A673 (cell line): ENCODE results near the gene NAT8L. TPM values are rescaled to one million over a fixed set of nuclear protein-coding genes. Genes with fewer than 3 reads are reported as not detected.

ENCODE experiments used
- BruUV-seq: library from RNA; stranded (reverse); fragments of 400-500 nt; replicated peaks from 2 replicates; lab custom pipeline; 2021; lab: Mats Ljungman, UMichigan
- CTCF ChIA-PET: fragments of 300-600 bp; sonication (Branson Sonifier 250); formaldehyde crosslinking; loops from one replicate; lab custom pipeline; 2022; ENCODE audit warnings: antibody characterized with exemption; lab: Charles Lee
- POLR2A ChIA-PET: fragments of 300-600 bp; sonication (Branson Sonifier 250); formaldehyde crosslinking; loops from one replicate; lab custom pipeline; 2022; ENCODE audit warnings: antibody characterized with exemption; ENCODE audit not compliant: low non-redundant PET; lab: Charles Lee
- DNase-seq: peaks from one replicate; pipeline ENCODE4 v3.0.0-alpha.2; 2015; ENCODE audit warnings: low spot score
- H3K27ac ChIP-seq: fragments of 200-600 bp; sonication (generic); 2 replicates; pipeline ENCODE4 v1.5.1; 2016; ENCODE audit warnings: mixed run types, low read depth, mild to moderate bottlenecking, mixed read lengths, antibody characterized with exemption, low read length; ENCODE audit not compliant: poor library complexity, severe bottlenecking
- H3K27me3 ChIP-seq: fragments of 200-600 bp; sonication (generic); replicated peaks from 2 replicates; pipeline ENCODE4 v1.6.1; 2017; ENCODE audit warnings: mixed run types, low read depth, mild to moderate bottlenecking, mixed read lengths, antibody characterized with exemption, low read length; ENCODE audit not compliant: insufficient read depth, poor library complexity
- H3K36me3 ChIP-seq: fragments of 200-600 bp; sonication (generic); 2 replicates; pipeline ENCODE4 v1.6.1; 2016; ENCODE audit warnings: mixed run types, mild to moderate bottlenecking, mixed read lengths, antibody characterized with exemption, low read length; ENCODE audit not compliant: insufficient read depth, poor library complexity, severe bottlenecking
- H3K4me1 ChIP-seq: fragments of 200-600 bp; sonication (generic); 2 replicates; pipeline ENCODE4 v1.6.1; 2017; ENCODE audit warnings: mixed run types, mild to moderate bottlenecking, mixed read lengths, antibody characterized with exemption, low read length; ENCODE audit not compliant: insufficient read depth, poor library complexity, severe bottlenecking
- H3K4me3 ChIP-seq: fragments of 200-600 bp; sonication (generic); 2 replicates; pipeline ENCODE4 v1.5.1; 2016; ENCODE audit warnings: low read depth, mixed run types, mild to moderate bottlenecking, mixed read lengths, low read length; ENCODE audit not compliant: poor library complexity, severe bottlenecking
- H3K9me3 ChIP-seq: fragments of 200-600 bp; sonication (generic); 2 replicates; pipeline ENCODE4 v1.6.1; 2016; ENCODE audit warnings: mixed run types, low read depth, mild to moderate bottlenecking, mixed read lengths, antibody characterized with exemption, low read length; ENCODE audit not compliant: poor library complexity, severe bottlenecking
- EZH2 ChIP-seq: fragments of 200-600 bp; sonication (generic); IDR thresholded peaks from 2 replicates; pipeline ENCODE4 v1.6.1; 2017; ENCODE audit warnings: borderline replicate concordance, low read depth, mild to moderate bottlenecking, mixed read lengths, antibody characterized with exemption, low read length; ENCODE audit not compliant: poor library complexity, severe bottlenecking
- intact Hi-C: fragments of 100-400 bp; cut with micrococcal nuclease; formaldehyde crosslinking; loops from one replicate; pipeline ENCODE4 v1.10.0; 2022; ENCODE audit not compliant: unreplicated experiment
- total RNA-seq: library from RNA; stranded (reverse); gene quantifications from 2 replicates; pipeline ENCODE4 v1.2.3, GENCODE V29; 2021
- TF ChIP-seq, protein P1 (sequence below): fragments of 300-800, 200-600 bp; sonication (generic); conservative IDR thresholded peaks from 2 replicates; pipeline ENCODE4 v1.5.1; 2017; ENCODE audit warnings: low read depth, mild to moderate bottlenecking, antibody characterized with exemption, low read length, moderate library complexity, mixed read lengths

Gene NAT8L
- total RNA-seq, 1 experiment from 2014 or later = 2.5 TPM

GRCh38 chr4:2092669-2093053 lies 33.5 kb downstream of the NAT8L start:
- Histone ChIP-seq H3K4me1 (no peaks in the 10 kb centered on the region), H3K36me3 (no peaks in the 10 kb centered on the region), H3K4me3 (no peak overlapping the region), H3K27me3 (peaks cover 5% of the 10 kb centered on the region), H3K9me3 (no peaks in the 10 kb centered on the region), H3K27ac (no peak overlapping the region)
- no peak for DNase-seq
- TF ChIP-seq, protein P1, sequence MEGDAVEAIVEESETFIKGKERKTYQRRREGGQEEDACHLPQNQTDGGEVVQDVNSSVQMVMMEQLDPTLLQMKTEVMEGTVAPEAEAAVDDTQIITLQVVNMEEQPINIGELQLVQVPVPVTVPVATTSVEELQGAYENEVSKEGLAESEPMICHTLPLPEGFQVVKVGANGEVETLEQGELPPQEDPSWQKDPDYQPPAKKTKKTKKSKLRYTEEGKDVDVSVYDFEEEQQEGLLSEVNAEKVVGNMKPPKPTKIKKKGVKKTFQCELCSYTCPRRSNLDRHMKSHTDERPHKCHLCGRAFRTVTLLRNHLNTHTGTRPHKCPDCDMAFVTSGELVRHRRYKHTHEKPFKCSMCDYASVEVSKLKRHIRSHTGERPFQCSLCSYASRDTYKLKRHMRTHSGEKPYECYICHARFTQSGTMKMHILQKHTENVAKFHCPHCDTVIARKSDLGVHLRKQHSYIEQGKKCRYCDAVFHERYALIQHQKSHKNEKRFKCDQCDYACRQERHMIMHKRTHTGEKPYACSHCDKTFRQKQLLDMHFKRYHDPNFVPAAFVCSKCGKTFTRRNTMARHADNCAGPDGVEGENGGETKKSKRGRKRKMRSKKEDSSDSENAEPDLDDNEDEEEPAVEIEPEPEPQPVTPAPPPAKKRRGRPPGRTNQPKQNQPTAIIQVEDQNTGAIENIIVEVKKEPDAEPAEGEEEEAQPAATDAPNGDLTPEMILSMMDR = no peak
- no peak for TF ChIP-seq EZH2
- no TSS peak for BruUV-seq
- CTCF ChIA-PET = no interaction called here
- POLR2A ChIA-PET = interaction anchor here (0.7 kb wide), 1 partner anchor 434 kb away, joined by 3 read pairs; no protein-coding TSS in a partner anchor
- intact Hi-C loops = no loop called here

DNA sequence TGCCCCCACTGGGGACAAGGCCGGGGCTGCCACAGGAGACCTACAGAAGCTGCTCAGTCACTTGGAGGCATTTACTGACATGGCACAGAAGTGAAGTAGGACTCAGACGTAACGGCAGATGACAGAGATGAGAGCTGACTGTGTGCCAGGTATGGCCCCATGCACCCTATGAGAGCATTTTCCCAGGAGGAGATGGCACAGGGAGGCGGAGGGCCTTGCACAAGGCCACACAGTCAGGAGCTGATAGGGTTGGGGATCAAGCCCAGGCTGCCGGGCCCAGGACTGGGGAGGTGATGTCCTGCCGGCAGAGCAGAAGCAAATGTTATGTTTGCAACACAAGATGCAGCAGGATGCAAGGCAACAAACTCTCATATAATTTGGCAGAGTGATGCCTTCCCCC lies 34.1 kb downstream of the NAT8L start:
- BruUV-seq = no TSS peak
- no peak for DNase-seq
- H3K27me3 ChIP-seq = peaks cover 5% of the 10 kb centered on the region
- no peak overlapping the region for H3K27ac ChIP-seq
- H3K4me3 ChIP-seq = no peak overlapping the region
- no peaks in the 10 kb centered on the region for H3K4me1 ChIP-seq
- H3K36me3 ChIP-seq = no peaks in the 10 kb centered on the region
- ChIA-PET CTCF (no interaction called here), POLR2A (no interaction called here)
- no peaks in the 10 kb centered on the region for H3K9me3 ChIP-seq
- intact Hi-C loops = no loop called here
- TF ChIP-seq, protein P1 = no peak
- no peak for TF ChIP-seq EZH2

DNA sequence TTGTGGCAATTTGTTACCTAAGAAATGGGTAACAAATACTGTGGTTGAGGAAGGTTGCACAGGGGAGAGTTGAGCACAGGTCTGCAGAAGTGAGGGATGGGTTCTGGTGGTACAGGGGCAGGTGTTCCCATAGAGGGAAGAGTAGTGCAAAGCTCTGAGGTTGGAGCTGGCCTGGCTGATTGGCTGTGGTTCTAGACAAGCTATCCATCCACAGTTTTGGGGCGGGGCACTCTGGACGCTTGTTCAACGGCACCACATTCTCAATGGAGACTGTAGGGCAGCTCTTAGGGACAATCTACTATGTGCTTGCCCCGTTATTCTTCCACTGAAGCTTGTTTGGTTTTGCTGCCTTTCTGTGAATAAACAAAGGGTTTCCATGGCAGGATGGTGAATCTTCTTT lies 35.4 kb downstream of the NAT8L start:
- Histone ChIP-seq H3K36me3 (no peaks in the 10 kb centered on the region), H3K27ac (no peak overlapping the region), H3K4me3 (no peak overlapping the region), H3K27me3 (no peaks in the 10 kb centered on the region), H3K9me3 (no peaks in the 10 kb centered on the region), H3K4me1 (no peaks in the 10 kb centered on the region)
- intact Hi-C loops = no loop called here
- CTCF ChIA-PET = no interaction called here
- no peak for DNase-seq
- TF ChIP-seq, protein P1 = no peak
- TF ChIP-seq EZH2 = no peak
- POLR2A ChIA-PET = interaction anchor here (0.6 kb wide), 1 partner anchor 44 kb away, joined by 5 read pairs; no protein-coding TSS in a partner anchor
- no TSS peak for BruUV-seq
